Measurements from ENCODE around the gene RHBDL1.

The RHBDL1 gene

DNA sequence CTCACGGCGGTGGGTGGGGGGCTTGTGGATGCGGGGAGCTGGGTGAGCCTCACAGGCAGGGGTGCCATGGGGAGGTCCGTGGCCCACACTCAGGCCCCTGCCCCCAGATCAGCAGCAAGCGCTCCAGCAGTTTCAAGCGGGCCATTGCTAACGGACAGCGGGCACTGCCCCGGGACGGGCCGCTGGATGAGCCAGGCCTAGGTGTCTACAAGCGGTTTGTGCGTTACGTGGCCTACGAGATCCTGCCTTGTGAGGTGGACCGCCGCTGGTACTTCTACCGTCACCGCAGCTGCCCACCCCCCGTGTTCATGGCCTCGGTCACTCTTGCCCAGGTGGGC lies 1.1 kb downstream of the RHBDL1 start:
- DNase-seq, result no peak

DNA sequence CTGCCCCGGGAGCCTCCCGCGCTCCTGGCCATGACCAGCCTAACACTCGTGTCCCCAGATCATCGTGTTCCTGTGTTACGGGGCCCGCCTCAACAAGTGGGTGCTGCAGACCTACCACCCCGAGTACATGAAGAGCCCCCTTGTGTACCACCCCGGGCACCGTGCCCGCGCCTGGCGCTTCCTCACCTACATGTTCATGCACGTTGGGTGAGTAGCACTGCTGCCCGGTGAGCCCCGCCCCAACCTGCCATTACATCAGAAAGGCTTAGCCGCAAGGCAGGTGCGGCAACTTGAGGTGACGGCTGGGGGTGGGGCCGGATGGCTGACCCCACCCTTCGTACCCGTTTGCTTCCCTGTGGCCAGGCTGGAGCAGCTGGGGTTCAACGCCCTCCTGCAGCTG lies 1.4 kb downstream of the RHBDL1 start:
- DNase-seq, result peak; percentile 58

DNA sequence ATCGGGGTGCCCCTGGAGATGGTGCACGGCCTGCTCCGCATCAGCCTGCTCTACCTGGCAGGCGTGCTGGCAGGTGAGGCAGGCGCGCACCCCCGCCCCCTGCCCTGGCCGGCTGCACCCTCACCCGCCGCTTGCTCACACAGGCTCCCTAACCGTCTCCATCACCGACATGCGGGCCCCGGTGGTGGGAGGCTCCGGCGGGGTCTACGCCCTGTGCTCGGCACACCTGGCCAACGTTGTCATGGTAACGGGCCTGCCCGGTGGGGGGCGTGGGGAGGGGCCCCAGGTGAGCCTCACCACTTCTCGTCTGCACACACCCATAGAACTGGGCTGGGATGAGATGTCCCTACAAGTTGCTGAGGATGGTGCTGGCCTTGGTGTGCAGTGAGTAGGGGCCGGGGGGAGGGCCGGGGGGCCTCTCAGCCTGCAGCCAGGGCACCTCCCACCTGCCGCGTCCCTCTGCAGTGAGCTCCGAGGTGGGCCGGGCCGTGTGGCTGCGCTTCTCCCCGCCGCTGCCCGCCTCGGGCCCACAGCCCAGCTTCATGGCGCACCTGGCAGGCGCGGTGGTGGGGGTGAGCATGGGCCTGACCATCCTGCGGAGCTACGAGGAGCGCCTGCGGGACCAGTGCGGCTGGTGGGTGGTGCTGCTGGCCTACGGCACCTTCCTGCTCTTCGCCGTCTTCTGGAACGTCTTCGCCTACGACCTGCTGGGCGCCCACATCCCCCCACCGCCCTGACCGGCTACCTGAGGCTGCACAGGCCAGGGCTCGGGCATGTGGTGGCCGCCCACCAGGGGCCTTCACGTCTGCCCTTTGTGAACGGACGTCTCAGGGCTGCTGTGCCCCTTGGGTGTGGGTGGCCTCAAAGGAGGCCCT lies 2.1 kb downstream of the RHBDL1 start:
- DNase-seq, result no peak

DNA sequence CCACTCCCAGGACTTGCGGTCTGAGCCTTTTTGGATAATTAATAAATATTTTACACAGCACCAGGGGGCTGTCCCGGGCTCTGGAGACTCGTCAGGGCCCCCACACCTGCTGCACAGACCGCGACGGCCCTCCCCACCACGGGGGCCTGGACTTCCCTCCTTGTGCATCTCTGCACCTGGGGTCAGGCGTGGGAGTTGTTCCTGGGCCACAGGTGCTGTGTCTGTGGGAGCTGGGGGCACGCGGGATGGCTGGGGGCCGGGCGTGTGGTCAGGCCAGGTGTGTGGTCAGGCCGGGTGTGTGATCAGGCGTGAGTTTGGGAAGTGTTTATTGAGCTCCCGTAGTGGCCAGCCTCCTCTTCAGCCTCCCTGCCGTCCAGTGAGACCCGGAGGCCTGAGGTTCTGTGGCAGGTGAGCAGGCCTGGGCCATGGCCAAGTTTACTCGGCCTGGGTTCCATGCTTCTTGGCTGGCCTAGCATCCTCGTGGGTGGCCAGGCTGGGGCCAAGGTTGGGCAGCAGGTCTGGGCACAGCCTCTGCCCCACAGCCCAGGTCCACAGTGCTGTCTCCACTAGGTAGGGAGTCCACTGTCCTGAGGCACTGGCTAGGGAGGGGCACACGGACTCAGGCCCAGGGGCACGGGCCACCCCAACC lies 2.9 kb downstream of the RHBDL1 start:
- DNase-seq, result no peak

DNA sequence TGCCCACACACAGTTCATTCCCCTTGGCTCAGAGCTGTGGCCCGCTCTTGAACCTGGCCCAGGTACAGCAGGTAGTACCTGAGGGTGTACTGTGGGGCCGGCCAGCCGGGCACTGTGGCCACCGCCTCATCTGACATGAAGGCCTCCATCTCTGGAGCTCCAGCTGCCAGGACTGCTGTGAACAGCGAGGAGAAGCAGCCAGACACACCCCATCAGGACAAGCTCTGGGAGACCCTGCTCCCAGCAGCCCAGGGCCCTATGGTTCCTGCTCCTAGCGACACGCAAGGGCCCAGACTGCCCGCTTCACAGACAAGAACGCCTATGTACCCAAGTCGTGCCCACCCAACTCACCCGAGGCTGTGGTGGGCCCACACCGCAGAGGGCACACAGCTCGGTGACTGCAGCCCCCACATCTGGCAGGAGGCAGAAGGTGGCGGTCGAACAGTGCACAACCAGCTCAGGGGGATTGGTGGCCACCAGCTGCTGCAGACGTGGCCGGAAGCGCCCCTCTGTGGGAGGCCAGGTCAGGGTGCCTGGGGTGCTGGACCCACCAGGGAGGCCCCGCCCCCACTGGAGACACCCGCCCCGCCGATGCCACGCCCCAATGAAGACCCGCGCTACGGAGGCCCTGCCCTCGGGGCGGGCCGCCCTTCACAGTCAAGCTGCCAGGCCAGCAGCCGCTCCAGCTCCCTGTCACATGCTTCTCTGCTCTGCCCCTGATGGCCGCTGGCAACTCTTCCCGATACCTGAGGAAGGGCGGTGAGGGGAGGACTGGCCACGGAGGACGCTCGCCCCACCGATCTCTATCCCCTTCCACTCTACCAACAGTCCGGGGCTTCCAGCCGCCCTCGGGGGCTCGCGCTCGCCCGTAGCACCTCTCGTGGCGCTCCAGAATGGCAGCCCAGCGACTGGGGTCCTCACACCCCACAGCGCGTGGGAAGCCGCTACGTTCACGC lies 3.7 kb downstream of the RHBDL1 start:
- DNase-seq, result peak; percentile 63

DNA sequence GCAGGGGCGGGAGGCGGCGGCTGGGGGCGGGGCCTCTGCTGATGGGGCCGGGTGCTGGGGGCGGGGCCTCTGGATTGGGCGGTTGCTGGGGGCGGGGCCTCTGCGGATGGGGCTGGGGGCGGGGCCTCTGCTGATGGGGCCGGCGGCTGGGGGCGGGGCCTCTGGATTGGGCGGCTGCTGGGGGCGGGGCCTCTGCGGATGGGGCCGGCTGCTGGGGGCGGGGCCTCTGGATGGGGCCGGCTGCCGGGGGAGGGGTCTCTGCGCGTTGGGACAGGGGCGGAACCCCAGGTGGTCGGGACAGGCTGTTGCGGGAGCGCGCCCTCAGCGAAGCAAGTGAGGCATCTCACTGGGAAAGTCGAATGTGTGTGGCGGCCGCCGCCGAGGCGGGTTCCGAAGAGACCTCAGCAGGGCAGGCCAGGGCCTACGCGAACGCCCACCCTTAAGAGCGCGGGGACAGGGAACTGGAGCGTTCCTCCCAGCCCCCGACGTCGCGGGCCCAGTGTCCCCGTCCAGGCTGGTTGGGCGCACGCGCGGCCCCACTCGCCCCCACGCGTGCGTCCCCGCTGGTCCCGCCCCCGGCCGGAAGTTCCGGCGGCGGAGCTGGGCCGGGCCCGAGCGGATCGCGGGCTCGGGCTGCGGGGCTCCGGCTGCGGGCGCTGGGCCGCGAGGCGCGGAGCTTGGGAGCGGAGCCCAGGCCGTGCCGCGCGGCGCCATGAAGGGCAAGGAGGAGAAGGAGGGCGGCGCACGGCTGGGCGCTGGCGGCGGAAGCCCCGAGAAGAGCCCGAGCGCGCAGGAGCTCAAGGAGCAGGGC lies 4.5 kb downstream of the RHBDL1 start, which contains the start of gene STUB1:
TSS of gene STUB1 (plus strand) at position 597 of the 811 bp plus-strand sequence. CDS start at position 713, 116 bp downstream.
- peak; percentile 88 for DNase-seq

DNA sequence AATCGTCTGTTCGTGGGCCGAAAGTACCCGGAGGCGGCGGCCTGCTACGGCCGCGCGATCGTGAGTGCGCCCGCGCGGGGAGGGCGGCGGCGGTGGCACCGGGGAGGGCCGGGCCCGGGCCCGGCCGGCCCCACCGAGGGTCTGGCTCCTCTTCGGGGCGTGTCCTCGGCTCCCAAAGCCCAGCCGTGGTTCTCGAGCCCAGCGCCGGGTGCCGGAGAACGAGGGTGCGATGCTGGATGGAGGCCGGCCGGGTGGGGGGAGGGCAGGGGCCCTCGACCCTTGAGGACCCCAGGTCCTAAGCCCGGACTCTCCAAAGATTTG lies 5.1 kb downstream of the RHBDL1 start:
- no peak for DNase-seq

DNA sequence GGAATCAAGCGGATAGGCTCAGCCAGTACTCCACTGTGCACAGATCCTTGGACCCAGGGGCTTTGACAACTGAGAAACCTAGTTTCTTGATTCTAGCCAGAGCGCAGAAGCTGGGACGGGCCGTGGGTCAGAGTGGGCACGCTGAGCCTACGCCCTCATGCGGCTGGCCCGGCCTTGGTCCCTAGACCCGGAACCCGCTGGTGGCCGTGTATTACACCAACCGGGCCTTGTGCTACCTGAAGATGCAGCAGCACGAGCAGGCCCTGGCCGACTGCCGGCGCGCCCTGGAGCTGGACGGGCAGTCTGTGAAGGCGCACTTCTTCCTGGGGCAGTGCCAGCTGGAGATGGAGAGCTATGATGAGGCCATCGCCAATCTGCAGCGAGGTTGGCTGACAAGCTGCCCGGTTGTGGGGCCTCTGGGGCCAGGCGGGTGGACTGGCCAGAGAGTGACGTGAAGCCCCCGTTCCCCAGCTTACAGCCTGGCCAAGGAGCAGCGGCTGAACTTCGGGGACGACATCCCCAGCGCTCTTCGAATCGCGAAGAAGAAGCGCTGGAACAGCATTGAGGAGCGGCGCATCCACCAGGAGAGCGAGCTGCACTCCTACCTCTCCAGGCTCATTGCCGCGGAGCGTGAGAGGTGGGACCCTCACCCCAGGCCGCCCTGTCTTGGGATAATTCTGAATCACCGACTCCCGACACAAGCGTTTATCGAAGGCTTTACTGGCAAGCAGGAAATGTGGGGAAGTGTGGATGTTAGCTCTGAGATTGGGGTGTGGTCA lies 5.7 kb downstream of the RHBDL1 start:
- DNase-seq, result no peak

DNA sequence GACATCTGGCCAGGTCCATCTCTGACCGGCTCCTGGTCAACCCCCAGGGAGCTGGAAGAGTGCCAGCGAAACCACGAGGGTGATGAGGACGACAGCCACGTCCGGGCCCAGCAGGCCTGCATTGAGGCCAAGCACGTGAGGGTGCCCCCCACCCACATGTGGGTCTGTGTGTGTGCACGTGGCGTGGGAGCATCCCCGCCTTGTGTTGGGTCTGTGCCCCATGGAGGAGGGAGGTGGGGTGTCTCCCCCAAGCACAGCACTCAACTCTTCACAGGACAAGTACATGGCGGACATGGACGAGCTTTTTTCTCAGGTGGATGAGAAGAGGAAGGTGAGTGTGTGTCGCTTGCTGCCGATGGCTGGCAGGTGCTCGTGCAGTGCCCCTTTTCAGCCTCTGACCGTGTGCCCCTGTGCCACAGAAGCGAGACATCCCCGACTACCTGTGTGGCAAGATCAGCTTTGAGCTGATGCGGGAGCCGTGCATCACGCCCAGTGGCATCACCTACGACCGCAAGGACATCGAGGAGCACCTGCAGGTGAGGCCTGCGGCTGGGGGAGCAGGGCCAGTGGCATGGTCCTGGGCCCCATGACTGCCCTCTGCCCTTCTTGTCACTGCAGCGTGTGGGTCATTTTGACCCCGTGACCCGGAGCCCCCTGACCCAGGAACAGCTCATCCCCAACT lies 6.4 kb downstream of the RHBDL1 start:
- DNase-seq, result no peak

DNA sequence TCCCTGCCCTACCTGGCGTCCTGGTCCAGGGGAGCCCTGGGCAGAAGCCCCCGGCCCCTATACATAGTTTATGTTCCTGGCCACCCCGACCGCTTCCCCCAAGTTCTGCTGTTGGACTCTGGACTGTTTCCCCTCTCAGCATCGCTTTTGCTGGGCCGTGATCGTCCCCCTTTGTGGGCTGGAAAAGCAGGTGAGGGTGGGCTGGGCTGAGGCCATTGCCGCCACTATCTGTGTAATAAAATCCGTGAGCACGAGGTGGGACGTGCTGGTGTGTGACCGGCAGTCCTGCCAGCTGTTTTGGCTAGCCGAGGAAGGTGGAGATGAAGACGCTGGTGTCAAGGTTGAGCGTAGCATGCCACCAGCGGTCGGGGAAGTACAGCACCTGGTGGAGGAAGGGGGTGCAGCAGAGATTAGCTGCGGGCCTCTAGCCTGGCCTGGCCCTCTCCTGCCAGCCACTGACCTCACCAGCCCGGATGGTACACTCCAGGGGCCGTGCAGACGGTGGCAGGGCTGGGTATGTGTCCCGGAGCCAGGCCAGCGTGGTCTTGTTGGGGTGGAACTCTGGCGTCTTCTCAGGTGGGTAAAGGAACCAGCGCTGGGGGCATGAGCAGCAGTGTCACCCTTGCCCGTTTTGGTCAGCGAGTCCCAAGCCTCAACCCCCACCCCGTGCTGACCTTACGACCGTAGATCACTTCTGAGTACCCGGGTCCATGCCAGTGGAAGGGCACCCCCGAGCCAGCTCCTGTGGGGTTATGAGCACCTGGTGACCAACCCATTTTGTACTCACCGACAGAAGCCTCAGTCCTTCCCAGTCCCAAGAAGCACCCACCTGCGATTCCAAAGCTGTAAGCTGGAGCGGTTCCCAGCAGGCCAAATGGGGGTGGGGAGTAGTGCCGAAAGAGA lies 7.3 kb downstream of the RHBDL1 start:
- no peak for DNase-seq

DNA sequence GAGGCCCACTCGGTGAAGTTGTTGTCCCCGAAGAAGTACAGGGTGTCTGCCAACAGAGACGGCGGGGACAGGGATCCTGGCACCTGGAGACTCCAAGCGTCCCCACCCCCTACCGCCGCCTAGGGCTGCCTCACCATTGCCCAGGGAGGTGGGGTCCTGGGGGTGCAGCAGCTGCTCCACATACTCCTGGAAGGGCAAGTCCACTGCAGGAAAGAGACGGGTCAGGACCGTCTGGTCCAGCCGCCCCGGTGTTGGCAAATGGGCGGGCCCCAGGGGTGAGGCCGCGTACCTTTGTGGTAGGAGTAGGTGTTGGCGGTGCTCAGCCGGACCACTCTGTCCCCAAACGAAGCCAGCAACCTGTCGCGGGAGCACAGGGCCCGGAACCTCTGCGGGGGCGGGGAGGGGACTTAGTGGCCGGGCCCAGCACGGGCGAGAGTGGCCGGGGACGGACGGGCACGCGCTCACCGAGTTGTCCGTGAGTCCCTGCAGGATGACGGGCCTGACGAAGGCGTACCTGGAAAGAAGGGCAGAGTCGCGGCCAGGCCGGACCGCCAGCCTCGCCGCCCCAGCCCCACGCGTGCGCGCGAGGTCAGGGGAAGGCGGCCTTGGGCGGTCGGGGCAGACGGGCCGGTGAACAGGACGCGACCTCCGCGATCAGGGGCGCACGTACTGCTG lies 8.1 kb downstream of the RHBDL1 start:
- DNase-seq, result no peak

DNA sequence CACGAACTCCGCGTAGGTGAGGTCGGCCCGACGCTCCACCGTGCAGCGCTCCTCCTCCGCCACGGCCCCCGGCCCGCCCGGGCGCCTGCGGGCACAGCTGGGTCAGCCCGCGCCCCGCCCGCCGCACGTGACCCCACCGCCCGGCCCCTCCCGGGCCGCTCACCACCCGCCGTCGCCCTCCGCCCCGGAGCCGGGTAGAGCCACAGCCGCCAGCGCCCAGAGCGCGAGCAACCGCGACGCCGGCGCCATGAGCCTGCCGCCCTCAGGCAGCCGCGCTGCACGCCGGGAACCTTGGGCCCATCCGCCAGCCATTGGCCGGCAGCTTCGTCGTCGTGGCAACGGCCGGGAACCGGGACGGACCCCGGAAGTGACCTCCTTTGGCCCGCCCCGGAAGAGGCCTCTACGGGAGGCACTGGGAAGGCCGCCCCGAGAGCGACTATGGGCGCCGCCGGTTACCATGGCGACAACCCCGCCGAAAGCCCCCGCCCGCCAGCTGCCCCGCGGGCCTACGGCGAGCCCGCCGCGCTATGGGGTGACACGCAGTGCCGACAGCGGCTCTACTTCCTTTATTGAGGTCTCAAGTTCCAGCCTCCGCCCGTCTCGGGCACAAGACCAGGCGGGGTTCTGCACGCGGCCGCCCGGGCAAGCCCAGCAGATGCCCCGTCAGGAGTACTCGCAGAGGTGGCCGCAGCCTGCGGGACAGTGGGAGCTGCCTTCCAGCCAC lies 8.8 kb downstream of the RHBDL1 start, which contains the start of gene JMJD8:
TSS of gene JMJD8 (minus strand) at position 264 of the 724 bp plus-strand sequence. CDS start at position 249, 15 bp downstream.
- DNase-seq, result peak; percentile 98

DNA sequence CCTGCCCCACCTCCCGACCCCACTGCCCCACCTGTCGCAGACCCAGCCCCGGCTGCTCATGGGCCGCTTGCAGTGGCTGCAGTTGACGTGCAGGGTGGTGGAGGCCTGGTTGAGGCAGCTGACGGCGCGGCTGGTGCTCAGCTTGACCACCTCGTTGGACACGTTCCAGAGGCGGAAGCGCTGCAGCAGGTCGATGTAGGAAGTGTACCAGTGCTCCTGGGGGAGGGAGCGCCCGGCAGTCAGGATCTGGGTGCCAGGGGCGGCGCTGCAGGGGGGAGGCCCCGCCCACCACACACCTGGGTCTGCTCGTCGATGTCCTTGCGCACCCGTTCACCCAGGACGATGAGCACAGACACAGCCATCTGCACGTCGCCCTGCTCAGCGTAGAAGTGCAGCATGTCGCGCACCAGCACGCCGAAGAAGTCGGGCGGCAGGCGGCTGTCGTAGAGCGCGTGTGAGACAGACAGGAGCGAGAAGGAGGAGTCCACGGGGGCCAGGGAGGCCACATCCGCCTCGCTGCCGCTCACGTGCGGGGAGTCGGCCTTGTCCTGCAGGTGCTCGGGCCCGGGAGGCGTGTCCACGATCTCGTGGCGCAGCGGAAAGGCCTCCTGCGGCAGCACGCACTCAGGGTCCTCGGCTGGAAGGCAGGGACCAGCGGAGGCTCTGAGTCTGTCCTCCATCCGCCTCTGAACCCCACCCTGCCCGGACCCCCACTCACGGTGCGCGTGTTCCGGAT lies 9.7 kb downstream of the RHBDL1 start:
- no peak for DNase-seq

DNA sequence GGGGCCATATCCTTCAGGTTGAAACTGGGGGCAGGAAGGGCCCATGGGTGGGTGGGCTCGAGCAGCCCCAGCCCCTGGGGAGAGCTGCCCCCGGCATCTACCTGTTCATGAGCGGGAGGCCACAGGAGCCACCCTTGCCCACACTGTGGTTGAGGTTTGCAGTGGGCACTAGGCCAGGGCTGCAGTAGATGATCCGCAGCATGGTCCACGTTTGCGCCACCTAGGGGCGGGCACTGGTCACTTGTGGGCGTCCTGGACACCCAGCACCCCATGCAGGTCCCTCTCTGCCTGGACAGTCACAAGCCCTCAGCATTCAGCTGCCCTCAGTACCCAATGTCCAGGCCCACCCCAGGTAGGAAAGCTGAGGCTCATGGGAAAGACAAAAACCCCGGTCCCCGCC lies 10.5 kb downstream of the RHBDL1 start:
- DNase-seq, result no peak

DNA sequence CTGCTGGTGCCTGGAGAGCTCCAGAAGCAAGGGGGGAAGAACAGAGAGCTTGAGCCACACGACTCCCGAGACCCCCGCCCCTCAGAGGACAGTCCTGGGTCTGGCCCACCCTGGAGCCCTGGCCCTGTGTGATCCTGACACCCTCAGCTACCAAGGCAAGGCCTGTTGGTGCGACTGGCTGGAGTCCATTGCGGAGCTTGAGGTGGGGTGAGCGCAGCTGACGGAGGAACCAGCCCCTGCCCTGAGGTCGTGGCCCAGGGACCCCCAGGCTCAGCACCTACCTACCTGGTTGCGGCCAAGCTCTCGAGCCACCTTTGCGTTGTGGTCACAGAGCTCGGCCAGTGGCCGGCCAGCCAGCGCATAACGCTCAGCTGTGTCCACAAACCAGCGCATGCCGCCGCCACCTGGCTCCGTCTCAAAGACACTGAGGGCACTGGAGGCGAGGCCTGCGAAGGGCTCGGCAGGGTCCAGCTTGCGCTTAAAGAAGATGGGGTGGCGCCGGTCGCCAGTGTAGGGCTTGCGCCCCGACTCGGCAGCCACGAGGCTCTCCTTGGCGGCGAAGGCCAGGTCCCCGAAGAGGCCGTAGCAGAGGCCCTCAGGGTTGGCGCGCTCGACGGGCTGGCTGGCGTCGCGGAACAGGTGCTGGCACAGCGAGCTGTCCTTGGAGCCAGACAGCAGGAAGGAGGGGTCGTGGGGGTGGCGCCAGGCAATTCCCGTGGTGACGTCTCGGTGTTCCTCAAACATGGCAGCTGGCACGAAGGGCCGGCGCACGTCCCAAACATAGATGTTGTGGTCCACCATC lies 11.2 kb downstream of the RHBDL1 start:
- DNase-seq, result no peak

DNA sequence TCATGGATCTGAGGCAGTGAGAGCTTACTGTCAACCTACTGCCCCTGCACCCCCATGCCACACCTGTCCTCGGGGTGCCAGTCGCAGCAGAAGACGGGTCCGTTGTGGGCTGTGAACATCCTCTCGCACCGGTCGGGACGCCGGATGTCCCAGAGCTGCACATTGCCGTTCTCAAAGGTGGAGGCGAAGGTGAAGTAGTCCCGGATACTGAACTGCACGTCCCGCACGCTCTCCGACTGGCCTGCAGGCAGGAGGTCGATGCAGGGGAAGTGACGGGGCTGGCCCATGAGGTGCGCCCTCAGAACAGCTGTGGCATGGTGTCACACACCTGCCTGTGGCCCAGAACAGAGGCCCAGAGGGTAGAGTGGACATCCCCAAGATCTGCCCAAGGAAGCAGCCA lies 12.0 kb downstream of the RHBDL1 start:
- no peak for DNase-seq

All from CD4-positive, alpha-beta T cell treated with Interleukin-10 for 1 hour (primary cell).